GM10248 (cell line): ENCODE measurements around the gene MNS1.

ENCODE experiments used
- CTCF ChIA-PET: fragments of 300-600 bp; sonication (Branson Sonifier 250); formaldehyde crosslinking; extraction: SDS; loops from one replicate; lab custom pipeline; 2021; ENCODE audit warnings: antibody characterized with exemption; lab: Yijun Ruan, JAX
- POLR2A ChIA-PET: fragments of 350-650 bp; sonication (Branson Sonifier 250); formaldehyde crosslinking; extraction: SDS; loops from one replicate; lab custom pipeline; 2020; ENCODE audit warnings: antibody characterized with exemption; lab: Yijun Ruan, JAX
- DNase-seq: peaks from one replicate; pipeline ENCODE4 v3.0.0; 2012; ENCODE audit errors: extremely low spot score
- CTCF ChIP-seq: IDR thresholded peaks from 2 replicates; pipeline ENCODE4 v1.5.1; 2012; ENCODE audit warnings: mild to moderate bottlenecking, low read depth; ENCODE audit errors: extremely low read depth, missing control alignments, control extremely low read depth

Gene MNS1

GRCh38 chr15:56460071-56460470 is 4.9 kb downstream of the MNS1 start:
- ChIA-PET CTCF (interaction anchor here (0.7 to 1.2 kb wide), 2 partner anchors 14 to 31 kb away, joined by 3 to 4 read pairs; no protein-coding TSS in a partner anchor), POLR2A (interaction anchor here (0.7 kb wide), 1 partner anchor 230 kb away, joined by 6 read pairs; no protein-coding TSS in a partner anchor)
- no peak for TF ChIP-seq CTCF
- no peak for DNase-seq

- TF ChIP-seq CTCF = no peak
- DNase-seq = no peak
- CTCF ChIA-PET = interaction anchor here (1.2 kb wide), 1 partner anchor 13 kb away, joined by 3 read pairs; no protein-coding TSS in a partner anchor
- POLR2A ChIA-PET = interaction anchor here (0.6 kb wide), 1 partner anchor 572 kb away, joined by 3 read pairs; no protein-coding TSS in a partner anchor
These were observed 5.8 kb downstream of the MNS1 start for GRCh38 chr15:56459096-56459495.

- POLR2A ChIA-PET = no interaction called here
- CTCF ChIA-PET = no interaction called here
- TF ChIP-seq CTCF = no peak
- DNase-seq = no peak
These were observed 8.7 kb downstream of the MNS1 start for GRCh38 chr15:56456229-56456628.

GRCh38 chr15:56454836-56455235 is 10.1 kb downstream of the MNS1 start:
- ChIA-PET POLR2A (no interaction called here), CTCF (no interaction called here)
- DNase-seq = no peak
- no peak for TF ChIP-seq CTCF

- no peak for DNase-seq
- ChIA-PET POLR2A (no interaction called here), CTCF (interaction anchor here (0.6 kb wide), 1 partner anchor 14 kb away, joined by 3 read pairs; no protein-coding TSS in a partner anchor)
- TF ChIP-seq CTCF = no peak
These were observed 19.2 kb downstream of the MNS1 start for GRCh38 chr15:56445746-56446145.

- no peak for TF ChIP-seq CTCF
- ChIA-PET POLR2A (no interaction called here), CTCF (interaction anchor here (1.8 kb wide), 1 partner anchor 27 kb away, joined by 4 read pairs; no protein-coding TSS in a partner anchor)
- DNase-seq = no peak
These were observed 22.6 kb downstream of the MNS1 start for GRCh38 chr15:56442354-56442753.
